NCI-H748 (cell line): ENCODE data around the gene CD84.
"Not testable (repeated sequence)": the region's sequence is repeated elsewhere in the genome, so short reads cannot be mapped to it uniquely, and the experiment has no call there.

Experiments
- DNase-seq: peaks from one replicate; lab custom pipeline; 2025; ENCODE audit not compliant: unreplicated experiment; lab: John Stamatoyannopoulos, UW

Gene CD84

GRCh38 chr1:160610569-160611242 is 31.4 kb upstream of the CD84 start:
- no peak for DNase-seq

- no peak for DNase-seq
Measured at GRCh38 chr1:160608941-160609340, 29.6 kb upstream of the CD84 start.

- no peak for DNase-seq
Measured at GRCh38 chr1:160608514-160608913, 29.2 kb upstream of the CD84 start.

- DNase-seq = no peak
Measured at GRCh38 chr1:160608057-160608456, 28.8 kb upstream of the CD84 start.

- DNase-seq = no peak
Measured at GRCh38 chr1:160607672-160608032, 28.4 kb upstream of the CD84 start.

GRCh38 chr1:160607011-160607671 is 27.8 kb upstream of the CD84 start:
- peak; percentile 58 for DNase-seq

GRCh38 chr1:160606611-160607010 is 27.3 kb upstream of the CD84 start:
- no peak for DNase-seq

GRCh38 chr1:160605792-160606479 is 26.6 kb upstream of the CD84 start:
- DNase-seq = no peak

- DNase-seq = no peak
Measured at GRCh38 chr1:160605205-160605604, 25.9 kb upstream of the CD84 start.

GRCh38 chr1:160597705-160598104 is 18.4 kb upstream of the CD84 start:
- DNase-seq = no peak

- no peak for DNase-seq
Measured at GRCh38 chr1:160597051-160597450, 17.8 kb upstream of the CD84 start.

- no peak for DNase-seq
Measured at GRCh38 chr1:160590488-160590887, 11.2 kb upstream of the CD84 start.

- no peak for DNase-seq
Measured at GRCh38 chr1:160588468-160588867, 9.2 kb upstream of the CD84 start.

GRCh38 chr1:160584784-160585183 is 5.5 kb upstream of the CD84 start:
- no peak for DNase-seq

- DNase-seq = not testable (repeated sequence)
Measured at GRCh38 chr1:160582976-160583375, 3.7 kb upstream of the CD84 start.

- DNase-seq = no peak
Measured at GRCh38 chr1:160581961-160582360, 2.7 kb upstream of the CD84 start.

- DNase-seq = no peak
Measured at GRCh38 chr1:160580221-160580812, 1.0 kb upstream of the CD84 start.

GRCh38 chr1:160578525-160579191 is 638 bp downstream of the CD84 start:
- peak; percentile 2 for DNase-seq

GRCh38 chr1:160578175-160578524 is 1.1 kb downstream of the CD84 start:
- no peak for DNase-seq

GRCh38 chr1:160577671-160578070 is 1.6 kb downstream of the CD84 start:
- DNase-seq = no peak

- no peak for DNase-seq
Measured at GRCh38 chr1:160576884-160577283, 2.4 kb downstream of the CD84 start.
